Gastroesophageal sphincter (tissue), 3 donors: Measurements from ENCODE around the gene CARD14.

Source experiments
- CTCF ChIP-seq, 4 experiments: fragments of 200-600 bp in 2 of 4; fragments of 450-650 bp in 2 of 4; sonication (generic) in 1 of 4; IDR thresholded peaks; one replicate each; pipeline ENCODE4 v1.5.1; 2017 to 2019; ENCODE audit warnings: antibody characterized with exemption in 4 of 4, mild to moderate bottlenecking in 2 of 4, moderate library complexity in 2 of 4
- EP300 ChIP-seq: sonication (generic); formaldehyde crosslinking; IDR thresholded peaks from one replicate; pipeline ENCODE4 v1.6.1; 2017; ENCODE audit warnings: antibody characterized with exemption, mild to moderate bottlenecking
- POLR2A ChIP-seq, 2 donors: fragments of 450-650 bp; IDR thresholded peaks; one replicate each; pipeline ENCODE4 v1.6.1; 2017; ENCODE audit warnings: antibody characterized with exemption in 2 of 2, mild to moderate bottlenecking in 2 of 2, moderate library complexity in 1 of 2
- POLR2AphosphoS5 ChIP-seq: sonication (generic); formaldehyde crosslinking; IDR thresholded peaks from one replicate; pipeline ENCODE4 v1.6.1; 2017; ENCODE audit warnings: antibody characterized with exemption

DNA sequence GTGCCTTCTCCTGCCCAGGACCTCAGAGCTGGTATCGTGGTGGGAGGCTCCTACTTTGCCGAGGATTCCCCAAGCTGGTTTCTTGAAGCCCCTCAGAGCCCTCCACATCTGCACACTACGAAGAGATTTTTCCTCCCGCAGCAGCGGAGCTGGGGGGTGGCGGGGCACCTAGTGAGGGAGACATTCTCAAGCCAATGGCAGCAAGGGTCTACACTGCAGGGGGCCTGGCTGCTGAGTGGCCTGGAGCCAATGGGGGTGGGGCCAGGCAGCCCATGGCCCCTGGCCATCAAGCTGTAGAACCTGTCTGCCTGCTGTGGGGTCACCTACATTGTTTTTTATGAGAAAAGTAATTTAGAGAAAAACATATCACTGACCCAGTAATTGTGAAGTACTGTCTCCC, 55.4 kb downstream of the CARD14 start:
- TF ChIP-seq EP300 = no peak
- TF ChIP-seq CTCF (IDR thresholded peaks at IDR 0.05) = no peak
- no peak for TF ChIP-seq POLR2A (IDR thresholded peaks at IDR 0.05)
- no peak for TF ChIP-seq POLR2AphosphoS5
